HG03571 (cell line): ENCODE measurements around the gene NOTUM.

ENCODE experiments used
- ATAC-seq: cut with Tn5 transposase; IDR thresholded peaks from one replicate; pipeline ENCODE4 v1.9.1; 2021; ENCODE audit not compliant: unreplicated experiment

Gene NOTUM

GRCh38 chr17:81961087-81961511 is at the start of gene NOTUM:
Gene NOTUM (minus strand): TSS chr17:81961187. CDS start chr17:81960909, 278 bp downstream.
- ATAC-seq: no peak

GRCh38 chr17:82009413-82009812 is 48.4 kb upstream of the NOTUM start:
- no peak for ATAC-seq

GRCh38 chr17:82008941-82009405 is 48.0 kb upstream of the NOTUM start:
- ATAC-seq: no peak

GRCh38 chr17:82008258-82008940 is 47.4 kb upstream of the NOTUM start:
- ATAC-seq: no peak

GRCh38 chr17:82007495-82008257 is 46.7 kb upstream of the NOTUM start:
- no peak for ATAC-seq

- no peak for ATAC-seq
Measured at GRCh38 chr17:82007228-82007494, 46.2 kb upstream of the NOTUM start.

GRCh38 chr17:82006468-82007227 is 45.7 kb upstream of the NOTUM start:
- no peak for ATAC-seq

- no peak for ATAC-seq
Measured at GRCh38 chr17:82005701-82006348, 44.8 kb upstream of the NOTUM start.

GRCh38 chr17:82004517-82005455 is 43.8 kb upstream of the NOTUM start:
- no peak for ATAC-seq

GRCh38 chr17:82003411-82004381 is 42.7 kb upstream of the NOTUM start:
- ATAC-seq: no peak

- ATAC-seq: no peak
Measured at GRCh38 chr17:82001571-82002056, 40.6 kb upstream of the NOTUM start.

- no peak for ATAC-seq
Measured at GRCh38 chr17:82000803-82001570, 40.0 kb upstream of the NOTUM start.

GRCh38 chr17:81999976-82000802 is 39.2 kb upstream of the NOTUM start:
- no peak for ATAC-seq

- ATAC-seq: no peak
Measured at GRCh38 chr17:81999587-81999975, 38.6 kb upstream of the NOTUM start.

GRCh38 chr17:81998691-81999438 is 37.9 kb upstream of the NOTUM start:
- no peak for ATAC-seq

- no peak for ATAC-seq
Measured at GRCh38 chr17:81998212-81998611, 37.2 kb upstream of the NOTUM start.
